C4-2B (cell line): ENCODE data around the gene CTNNA3.

Source experiments
- CTCF ChIP-seq: fragments of 450-650 bp; conservative IDR thresholded peaks from 2 replicates; pipeline ENCODE4 v1.5.1; 2017; ENCODE audit warnings: mild to moderate bottlenecking
- ZFX ChIP-seq: fragments of 450-650 bp; IDR thresholded peaks from 2 replicates; pipeline ENCODE4 v1.6.1; 2017

GRCh38 chr10:66931340-66931948 lies 764.6 kb downstream of the CTNNA3 start:
- TF ChIP-seq CTCF (peak; percentile 91), ZFX (no peak)
